GM23338 (cell line): Measurements from ENCODE around the gene DMRTA2.

ENCODE experiments used
- CREB1 ChIP-seq: fragments of 250-450 bp; sonication (Bioruptor Pico); IDR thresholded peaks from 2 replicates; pipeline ENCODE4 v1.5.0; 2020; ENCODE audit warnings: low read depth, mild to moderate bottlenecking, moderate library complexity
- EZH2 ChIP-seq: fragments of 200-600 bp; sonication (generic); IDR thresholded peaks from one replicate; pipeline ENCODE4 v1.8.0; 2017; ENCODE audit warnings: antibody characterized with exemption, mild to moderate bottlenecking, low read depth; ENCODE audit not compliant: unreplicated experiment
- EZH2phosphoT487 ChIP-seq: fragments of 200-600 bp; sonication (generic); IDR thresholded peaks from one replicate; pipeline ENCODE4 v1.8.1; 2018; ENCODE audit warnings: antibody characterized with exemption; ENCODE audit not compliant: unreplicated experiment
- JUNB ChIP-seq: IDR thresholded peaks from one replicate; pipeline ENCODE4 v1.6.1; 2016; ENCODE audit warnings: antibody characterized with exemption; ENCODE audit not compliant: unreplicated experiment
- POLR2AphosphoS5 ChIP-seq: IDR thresholded peaks from 2 replicates; pipeline ENCODE4 v1.6.1; 2016; ENCODE audit warnings: antibody characterized with exemption, low read depth
- ZNF331 ChIP-seq: fragments of 250-450 bp; sonication (Bioruptor Pico); IDR thresholded peaks from 2 replicates; pipeline ENCODE4 v1.5.0; 2020; ENCODE audit warnings: low read depth, mild to moderate bottlenecking, moderate library complexity
- TF ChIP-seq, protein P1 (sequence below), 2 experiments: fragments of 200-600 bp in 1 of 2; sonication (generic) in 1 of 2; conservative IDR thresholded peaks; 2 replicates each; pipeline versions ENCODE4 v1.5.1 to v1.6.1; 2016 to 2017; ENCODE audit warnings: antibody characterized with exemption in 2 of 2, low read depth in 2 of 2, mild to moderate bottlenecking in 2 of 2, moderate library complexity in 1 of 2
- TF ChIP-seq, protein P2 (sequence below): IDR thresholded peaks from one replicate; pipeline ENCODE4 v1.6.1; 2018; ENCODE audit warnings: antibody characterized with exemption; ENCODE audit not compliant: unreplicated experiment
- TF ChIP-seq, protein P3 (sequence below): IDR thresholded peaks from 2 replicates; pipeline ENCODE4 v1.6.1; 2016; ENCODE audit warnings: antibody characterized with exemption

DNA sequence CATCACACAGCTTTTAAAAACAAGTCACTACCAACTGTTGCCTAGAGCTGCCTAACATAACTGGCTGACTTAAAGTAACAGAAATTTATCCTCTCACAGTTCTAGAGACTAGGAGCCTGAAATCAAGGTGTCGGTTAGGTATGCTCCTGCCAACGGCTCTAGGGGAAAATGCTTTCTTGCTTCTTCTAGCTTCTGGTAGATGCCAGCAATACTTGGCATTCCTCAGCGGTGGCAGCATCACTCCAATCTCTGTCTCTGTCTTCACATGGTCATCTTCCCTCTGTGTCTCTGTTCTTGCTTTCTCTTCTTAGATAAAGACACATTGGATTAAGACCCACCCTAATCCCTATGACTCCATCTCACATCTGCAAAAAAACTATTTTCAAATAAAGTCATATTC is 51.5 kb downstream of the DMRTA2 start:
- no peak for TF ChIP-seq JUNB
- no peak for TF ChIP-seq ZNF331
- TF ChIP-seq, protein P1, sequence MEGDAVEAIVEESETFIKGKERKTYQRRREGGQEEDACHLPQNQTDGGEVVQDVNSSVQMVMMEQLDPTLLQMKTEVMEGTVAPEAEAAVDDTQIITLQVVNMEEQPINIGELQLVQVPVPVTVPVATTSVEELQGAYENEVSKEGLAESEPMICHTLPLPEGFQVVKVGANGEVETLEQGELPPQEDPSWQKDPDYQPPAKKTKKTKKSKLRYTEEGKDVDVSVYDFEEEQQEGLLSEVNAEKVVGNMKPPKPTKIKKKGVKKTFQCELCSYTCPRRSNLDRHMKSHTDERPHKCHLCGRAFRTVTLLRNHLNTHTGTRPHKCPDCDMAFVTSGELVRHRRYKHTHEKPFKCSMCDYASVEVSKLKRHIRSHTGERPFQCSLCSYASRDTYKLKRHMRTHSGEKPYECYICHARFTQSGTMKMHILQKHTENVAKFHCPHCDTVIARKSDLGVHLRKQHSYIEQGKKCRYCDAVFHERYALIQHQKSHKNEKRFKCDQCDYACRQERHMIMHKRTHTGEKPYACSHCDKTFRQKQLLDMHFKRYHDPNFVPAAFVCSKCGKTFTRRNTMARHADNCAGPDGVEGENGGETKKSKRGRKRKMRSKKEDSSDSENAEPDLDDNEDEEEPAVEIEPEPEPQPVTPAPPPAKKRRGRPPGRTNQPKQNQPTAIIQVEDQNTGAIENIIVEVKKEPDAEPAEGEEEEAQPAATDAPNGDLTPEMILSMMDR (conservative IDR thresholded peaks at IDR 0.05; ENCODE audit: low read depth in 2 of 2), result no peak
- TF ChIP-seq, protein P2, sequence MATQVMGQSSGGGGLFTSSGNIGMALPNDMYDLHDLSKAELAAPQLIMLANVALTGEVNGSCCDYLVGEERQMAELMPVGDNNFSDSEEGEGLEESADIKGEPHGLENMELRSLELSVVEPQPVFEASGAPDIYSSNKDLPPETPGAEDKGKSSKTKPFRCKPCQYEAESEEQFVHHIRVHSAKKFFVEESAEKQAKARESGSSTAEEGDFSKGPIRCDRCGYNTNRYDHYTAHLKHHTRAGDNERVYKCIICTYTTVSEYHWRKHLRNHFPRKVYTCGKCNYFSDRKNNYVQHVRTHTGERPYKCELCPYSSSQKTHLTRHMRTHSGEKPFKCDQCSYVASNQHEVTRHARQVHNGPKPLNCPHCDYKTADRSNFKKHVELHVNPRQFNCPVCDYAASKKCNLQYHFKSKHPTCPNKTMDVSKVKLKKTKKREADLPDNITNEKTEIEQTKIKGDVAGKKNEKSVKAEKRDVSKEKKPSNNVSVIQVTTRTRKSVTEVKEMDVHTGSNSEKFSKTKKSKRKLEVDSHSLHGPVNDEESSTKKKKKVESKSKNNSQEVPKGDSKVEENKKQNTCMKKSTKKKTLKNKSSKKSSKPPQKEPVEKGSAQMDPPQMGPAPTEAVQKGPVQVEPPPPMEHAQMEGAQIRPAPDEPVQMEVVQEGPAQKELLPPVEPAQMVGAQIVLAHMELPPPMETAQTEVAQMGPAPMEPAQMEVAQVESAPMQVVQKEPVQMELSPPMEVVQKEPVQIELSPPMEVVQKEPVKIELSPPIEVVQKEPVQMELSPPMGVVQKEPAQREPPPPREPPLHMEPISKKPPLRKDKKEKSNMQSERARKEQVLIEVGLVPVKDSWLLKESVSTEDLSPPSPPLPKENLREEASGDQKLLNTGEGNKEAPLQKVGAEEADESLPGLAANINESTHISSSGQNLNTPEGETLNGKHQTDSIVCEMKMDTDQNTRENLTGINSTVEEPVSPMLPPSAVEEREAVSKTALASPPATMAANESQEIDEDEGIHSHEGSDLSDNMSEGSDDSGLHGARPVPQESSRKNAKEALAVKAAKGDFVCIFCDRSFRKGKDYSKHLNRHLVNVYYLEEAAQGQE, result no peak
- no peak for TF ChIP-seq EZH2phosphoT487
- no peak for TF ChIP-seq EZH2
- no peak for TF ChIP-seq CREB1 (CRISPR knock-in tag)
- no peak for TF ChIP-seq POLR2AphosphoS5
- TF ChIP-seq, protein P3, sequence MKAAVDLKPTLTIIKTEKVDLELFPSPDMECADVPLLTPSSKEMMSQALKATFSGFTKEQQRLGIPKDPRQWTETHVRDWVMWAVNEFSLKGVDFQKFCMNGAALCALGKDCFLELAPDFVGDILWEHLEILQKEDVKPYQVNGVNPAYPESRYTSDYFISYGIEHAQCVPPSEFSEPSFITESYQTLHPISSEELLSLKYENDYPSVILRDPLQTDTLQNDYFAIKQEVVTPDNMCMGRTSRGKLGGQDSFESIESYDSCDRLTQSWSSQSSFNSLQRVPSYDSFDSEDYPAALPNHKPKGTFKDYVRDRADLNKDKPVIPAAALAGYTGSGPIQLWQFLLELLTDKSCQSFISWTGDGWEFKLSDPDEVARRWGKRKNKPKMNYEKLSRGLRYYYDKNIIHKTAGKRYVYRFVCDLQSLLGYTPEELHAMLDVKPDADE, result no peak
